Fibroblast of skin of scalp (primary cell): ENCODE results near the gene FNDC5.
A peak's percentile ranks its signal among the peaks of the same experiment; 100 is the strongest.

Experiments used
- DNase-seq: peaks from one replicate; pipeline ENCODE4 v3.0.0-alpha.2; 2013

FNDC5 gene

DNA sequence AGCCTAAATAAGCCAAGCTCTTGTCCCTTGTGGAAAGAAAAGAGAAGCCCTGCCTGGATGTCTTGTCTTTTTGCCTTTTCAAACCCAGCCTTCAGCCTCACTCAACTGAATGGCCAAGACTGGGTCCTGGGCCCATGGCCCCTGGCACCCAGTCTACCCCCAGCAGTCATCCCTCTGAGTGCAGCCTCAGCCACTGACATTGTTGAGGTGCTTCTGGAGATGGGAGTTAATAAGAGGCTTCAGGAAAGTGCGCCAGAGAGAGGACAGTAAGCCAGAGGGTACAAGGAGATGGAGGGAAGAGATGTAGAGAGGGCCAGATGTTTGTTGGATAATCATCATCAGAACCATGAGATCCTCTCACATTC is 6.8 kb downstream of the FNDC5 start:
- no peak for DNase-seq

DNA sequence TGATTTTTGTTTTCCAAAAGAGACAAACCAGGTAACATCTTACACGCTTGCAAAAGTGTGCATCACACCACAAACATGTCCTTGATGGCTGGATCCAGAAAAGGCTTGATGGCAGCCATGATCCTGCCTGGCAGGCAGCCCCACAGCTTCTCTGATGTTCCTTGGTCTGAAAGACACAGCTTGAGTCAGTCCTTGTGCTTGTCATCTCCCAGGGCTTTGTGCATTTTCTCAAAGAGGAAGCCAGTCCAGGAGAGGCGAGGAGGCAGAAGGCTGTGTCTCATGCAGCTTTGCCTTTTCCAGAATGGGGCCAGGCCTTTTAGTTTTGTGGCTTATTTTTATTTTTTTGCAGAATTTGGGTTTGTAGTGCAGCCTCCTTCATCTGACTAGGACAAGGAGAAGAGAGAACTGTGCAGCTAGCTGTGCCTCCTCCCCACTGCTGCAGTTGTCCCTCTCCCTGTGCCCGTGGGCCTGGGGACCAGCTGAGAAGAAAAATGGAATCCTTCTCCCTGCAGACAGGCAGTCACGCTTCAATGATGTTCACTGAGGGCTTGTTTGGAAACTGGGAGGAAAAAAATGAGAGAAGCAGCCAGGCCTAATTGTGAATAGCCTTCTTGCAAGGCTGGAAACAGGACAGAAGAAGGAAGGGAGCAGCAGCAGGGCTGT is 7.4 kb downstream of the FNDC5 start:
- no peak for DNase-seq

DNA sequence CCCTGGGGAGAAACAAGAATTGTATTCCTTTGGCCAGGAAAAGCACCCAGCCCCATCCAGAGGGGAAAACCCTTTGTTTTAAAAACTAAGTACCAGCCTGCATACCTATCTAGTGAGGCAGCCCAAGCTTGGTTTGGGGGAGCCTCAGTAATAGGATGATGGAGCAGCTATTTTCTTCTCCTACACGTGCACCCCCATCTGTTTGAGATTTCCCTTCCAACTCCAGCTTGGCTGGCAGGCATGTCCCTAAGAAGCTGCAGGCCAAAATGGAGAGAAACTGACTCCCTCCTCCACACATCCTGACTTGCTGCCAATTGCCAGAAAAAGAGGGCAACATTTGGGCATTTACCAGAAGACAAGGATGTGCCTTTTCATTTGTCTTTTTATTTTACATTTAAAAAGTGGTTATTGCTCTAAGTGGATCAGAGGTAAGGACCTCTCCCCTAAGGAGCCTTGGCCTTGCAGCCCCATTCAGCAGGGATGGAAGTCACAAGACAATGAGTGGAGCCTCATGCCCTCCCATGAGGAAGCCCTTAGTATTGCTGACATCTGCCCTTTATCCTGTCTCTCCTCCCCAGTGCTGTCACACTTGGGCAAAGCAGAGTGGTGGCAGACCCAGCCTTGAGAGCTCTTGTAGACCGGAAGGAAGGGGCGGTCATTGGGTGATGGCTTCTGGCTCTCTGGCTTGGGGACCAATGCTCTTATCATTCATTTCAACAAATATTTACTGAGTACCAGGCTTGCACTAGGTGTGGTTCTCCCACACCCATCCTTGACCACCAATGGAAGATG is 8.6 kb downstream of the FNDC5 start:
- DNase-seq, result no peak

DNA sequence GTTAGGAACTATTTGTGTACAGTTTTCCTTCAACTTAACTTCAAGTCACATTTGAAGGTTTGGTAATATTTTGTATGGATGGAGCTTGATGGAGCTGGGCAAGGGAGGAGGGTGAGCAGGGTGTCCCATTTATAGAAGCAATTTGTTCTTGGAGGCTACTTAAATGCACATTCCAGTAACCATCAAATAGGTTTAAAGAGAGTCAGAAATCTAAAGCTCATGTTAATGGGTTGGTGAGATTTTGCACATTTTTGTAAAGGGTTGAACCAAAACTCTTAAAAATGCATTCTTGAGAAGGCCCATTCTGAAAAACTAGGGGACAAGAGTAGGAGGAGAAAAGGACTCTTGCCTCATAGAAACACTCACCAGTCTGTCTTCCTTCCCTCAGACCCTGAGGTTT is 10.1 kb downstream of the FNDC5 start:
- no peak for DNase-seq

DNA sequence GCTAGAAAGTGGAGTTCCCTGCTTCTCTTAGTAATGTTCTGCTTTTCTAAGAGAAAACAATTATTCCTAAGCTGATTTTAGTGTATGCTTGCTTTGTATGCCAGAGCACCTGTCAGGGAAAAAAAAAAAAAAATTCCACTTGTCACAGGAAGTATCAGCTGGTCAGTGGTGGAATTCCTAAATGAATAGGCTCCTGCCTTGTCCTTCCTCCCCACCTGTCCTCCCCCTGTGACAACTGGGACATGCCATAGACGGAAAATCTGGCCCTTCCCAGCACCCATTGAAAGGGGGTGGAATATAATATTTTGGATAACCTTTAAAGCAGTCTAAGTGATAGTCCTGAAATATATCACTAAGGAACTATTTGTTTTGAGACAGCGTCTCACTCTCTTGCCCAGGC is 10.8 kb downstream of the FNDC5 start:
- DNase-seq, result no peak

DNA sequence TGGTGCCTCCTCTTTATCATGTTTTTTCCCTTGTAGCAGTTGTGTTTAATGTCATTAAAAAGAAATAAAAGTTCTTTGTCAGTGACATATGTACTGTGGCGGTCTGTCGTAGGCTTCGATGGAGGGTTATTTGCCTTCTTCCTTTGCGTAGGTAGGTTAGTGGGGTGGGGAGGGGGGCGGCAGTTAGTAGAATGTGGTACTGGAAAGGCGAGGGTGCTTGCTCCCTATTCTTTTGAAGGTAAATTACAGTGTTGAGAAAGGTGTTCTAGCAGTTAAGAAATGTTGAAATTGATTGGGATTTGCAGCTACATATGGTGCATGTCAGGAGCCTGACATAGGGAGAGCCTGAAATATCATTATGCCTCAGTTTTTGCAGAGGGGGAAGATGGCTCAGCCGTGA is 11.9 kb downstream of the FNDC5 start:
- no peak for DNase-seq

DNA sequence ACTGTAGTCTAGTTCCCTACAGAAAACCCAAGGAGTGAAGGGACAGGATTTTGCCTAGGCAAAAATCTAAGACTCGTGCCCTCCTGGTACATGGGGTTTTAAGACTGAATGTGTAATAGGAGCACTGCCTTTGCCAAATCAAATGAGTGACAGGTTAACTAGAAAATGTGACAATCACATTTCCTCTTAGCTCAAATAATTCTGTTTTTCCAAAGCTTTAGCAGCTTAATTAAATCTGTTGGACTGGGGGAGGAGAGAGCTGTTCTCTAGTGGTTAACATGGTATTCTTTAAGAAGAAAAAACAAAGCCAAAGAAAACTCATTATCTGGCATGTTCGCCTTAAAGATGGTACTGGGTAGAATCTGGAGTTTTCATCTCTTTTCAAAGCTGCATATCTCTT is 12.6 kb downstream of the FNDC5 start:
- no peak for DNase-seq

DNA sequence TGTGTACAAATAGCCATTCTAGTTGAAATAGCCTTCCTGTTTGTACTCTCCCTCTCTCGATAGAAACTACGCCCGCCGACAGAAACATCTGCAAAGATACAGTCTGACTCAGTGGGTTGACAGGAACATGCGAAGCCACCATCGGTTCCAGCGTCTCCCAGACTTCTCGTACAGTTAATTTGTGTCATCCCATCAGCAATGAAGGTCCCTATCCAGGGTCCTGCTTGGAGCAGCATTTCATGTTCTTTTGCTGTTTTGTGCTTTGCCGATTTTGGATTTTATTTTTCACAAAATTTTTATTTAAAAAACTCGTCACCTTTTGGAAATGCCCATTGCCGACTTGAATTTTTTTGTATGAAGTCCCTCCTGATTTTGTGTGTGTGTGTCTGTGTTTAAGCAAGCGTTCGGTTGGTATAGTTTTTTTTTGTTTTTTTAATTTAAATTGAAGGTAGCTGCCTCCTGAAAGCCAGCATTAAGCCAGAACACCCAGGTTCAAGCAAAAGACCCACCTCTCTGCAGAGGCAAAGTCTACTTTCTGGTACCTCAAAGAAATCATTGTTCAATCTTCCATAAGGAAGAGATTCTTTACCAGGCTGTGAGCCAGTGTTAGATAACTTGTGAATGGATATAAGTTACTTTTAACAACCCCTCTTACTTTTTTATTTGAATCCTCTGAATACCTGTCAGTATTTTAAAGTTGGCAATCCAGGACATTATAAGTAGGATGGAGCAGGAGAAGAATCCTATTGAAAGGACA is 14.7 kb downstream of the FNDC5 start:
- no peak for DNase-seq

DNA sequence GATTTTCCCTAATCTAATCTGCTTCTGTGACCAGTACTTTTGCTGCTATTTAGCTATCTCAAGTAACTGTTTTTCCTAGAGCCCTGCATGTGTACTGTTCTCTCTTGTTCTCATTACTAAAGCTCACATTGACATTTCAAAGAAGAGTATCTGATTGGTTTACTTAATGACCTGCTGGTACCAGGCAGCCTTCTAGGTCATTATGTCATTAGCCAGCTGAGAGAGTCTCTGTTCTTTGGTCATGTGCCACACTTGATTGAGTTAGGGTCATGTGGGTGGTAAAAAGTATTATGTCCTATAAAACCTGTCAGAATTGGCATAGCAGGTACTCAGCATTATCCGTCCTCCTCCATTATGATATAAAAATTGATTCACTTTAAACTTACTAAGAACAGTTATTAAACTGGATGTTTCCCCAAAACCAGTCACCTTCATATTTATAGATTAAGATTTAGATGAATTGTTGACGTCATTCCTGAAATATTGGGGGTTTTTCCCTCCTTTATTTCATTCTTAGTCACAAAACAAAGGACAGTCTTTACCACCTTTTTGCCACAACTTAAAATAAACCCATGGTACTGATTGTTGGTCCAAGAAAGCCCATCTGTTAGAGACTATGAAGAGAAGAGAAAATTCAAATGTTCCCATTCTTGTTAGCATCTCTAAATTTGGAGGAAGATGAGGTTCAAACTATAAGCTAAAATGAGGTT is 22.2 kb downstream of the FNDC5 start:
- DNase-seq, result no peak

DNA sequence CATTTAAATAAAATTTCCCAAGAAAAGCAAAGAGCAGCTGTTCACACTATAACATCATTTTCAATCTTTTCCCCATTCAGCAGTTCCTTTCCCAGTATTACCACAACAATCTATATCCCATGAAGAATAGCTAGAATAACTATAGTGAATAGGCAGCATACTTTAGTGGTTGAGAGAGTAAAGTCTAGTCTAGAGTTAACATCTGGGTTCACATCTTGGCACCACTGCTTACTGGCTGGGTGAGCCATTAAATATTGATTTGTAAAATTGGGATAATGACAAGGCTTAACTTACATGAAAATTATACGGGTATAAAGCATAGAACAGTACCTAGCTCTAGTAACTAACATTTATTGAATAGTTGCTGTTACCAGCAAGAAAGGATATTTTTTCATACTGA is 38.8 kb downstream of the FNDC5 start:
- DNase-seq, result no peak

DNA sequence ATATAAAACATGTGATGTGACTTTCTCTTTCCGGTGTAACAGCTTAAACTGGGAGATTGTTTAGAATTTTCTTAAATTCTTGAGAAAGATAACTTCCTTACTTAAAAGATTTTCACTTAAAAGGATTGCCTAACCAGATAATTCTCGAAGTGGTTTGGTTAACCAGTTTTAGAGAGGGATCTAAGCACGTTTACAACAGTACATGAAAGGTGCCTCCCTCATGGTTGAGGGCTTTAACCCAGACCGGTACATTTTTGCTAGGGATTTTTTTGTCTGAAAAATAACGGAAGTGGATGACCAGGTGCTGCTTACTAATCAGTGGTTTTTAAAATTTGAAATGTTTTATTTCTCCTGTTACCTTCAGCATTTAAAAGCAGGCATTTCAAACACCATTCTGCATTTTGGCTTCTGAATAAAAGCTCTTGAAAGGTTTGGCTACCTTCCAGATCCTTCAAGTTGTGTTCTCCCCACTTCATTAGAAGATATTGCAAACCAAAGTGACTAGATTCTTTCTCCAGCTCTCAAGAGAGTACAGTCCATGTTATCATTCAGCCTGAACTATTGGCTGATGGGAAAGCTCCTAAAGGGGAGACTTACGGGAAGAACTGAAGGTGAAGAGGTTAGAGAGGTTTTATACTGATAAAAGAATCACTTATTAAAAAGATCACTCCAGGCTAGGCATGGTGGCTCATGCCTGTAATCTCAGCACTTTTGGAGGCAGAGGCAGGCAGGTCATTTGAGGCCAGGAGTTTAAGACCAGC is 40.4 kb downstream of the FNDC5 start:
- no peak for DNase-seq

DNA sequence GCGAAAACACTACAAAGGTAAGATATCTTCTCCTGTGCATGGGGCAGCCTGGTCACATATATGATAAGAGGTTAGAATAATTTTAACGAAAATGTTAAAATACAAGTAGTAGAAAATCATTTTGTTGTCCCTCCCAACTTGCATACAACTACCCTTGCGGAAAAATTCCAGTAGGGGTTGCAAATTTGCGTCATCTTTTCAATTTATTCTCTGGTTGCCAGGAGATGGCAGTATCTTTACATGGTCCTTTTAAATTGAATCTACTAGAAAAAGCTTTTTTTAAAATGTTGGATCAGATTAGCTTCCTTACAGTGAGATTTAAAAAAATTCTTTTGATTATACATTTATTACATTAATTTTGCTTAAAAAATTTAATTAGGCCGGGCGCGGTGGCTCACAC is 42.4 kb downstream of the FNDC5 start:
- peak; percentile 41 for DNase-seq

DNA sequence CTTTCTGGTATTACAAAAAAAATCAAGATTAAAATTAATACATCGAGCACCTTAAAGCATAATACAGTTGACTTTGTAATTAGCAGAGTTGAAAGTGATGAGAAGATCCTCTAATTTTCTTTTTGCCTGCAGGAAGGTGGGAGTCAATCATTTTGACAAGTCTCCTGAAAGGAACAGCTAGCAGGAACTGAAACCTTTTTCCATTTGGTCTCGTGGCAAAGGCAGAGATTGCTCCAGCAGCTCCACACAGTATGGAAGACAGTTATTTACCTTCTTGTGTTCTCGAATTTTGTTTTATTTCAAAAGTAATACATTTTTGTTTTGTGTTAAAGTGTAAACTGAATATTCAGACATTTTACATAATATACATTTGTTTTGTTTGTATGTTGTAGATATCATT is 45.5 kb downstream of the FNDC5 start:
- no peak for DNase-seq

DNA sequence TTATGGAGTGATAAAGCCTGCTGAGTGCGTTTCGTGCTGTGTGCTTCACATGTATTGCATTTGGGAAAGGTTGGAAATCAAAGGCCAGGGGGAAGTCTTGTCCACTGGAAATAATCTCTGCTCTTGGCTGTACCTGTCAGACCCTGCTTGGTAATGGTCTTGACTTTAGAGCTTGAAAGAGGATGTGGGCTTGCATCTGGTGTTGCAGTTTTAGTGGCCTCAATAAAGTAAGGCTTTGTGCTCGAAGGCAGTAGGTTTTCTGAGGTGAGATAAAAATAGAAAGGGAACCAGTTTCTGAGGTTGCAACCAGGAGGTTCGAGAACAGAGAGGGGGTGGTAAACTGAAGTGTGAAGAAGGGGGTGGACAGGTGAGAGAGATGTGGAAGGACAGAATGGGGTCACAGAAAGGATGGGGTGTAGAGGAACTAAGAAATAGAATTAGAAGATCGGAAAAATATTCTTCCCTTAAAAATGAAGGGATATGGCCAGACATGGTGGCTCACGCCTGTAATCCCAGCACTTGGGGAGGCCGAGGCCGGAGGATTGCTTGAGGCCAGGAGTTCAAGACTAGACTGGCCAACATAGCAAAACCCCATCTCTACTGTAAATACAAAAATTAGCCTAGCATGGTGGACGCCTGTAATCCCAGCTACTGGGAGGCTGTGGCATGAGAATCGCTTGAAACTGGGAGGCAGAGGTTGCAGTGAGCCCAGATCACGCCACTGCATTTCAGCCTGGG is 51.7 kb downstream of the FNDC5 start:
- DNase-seq, result no peak

DNA sequence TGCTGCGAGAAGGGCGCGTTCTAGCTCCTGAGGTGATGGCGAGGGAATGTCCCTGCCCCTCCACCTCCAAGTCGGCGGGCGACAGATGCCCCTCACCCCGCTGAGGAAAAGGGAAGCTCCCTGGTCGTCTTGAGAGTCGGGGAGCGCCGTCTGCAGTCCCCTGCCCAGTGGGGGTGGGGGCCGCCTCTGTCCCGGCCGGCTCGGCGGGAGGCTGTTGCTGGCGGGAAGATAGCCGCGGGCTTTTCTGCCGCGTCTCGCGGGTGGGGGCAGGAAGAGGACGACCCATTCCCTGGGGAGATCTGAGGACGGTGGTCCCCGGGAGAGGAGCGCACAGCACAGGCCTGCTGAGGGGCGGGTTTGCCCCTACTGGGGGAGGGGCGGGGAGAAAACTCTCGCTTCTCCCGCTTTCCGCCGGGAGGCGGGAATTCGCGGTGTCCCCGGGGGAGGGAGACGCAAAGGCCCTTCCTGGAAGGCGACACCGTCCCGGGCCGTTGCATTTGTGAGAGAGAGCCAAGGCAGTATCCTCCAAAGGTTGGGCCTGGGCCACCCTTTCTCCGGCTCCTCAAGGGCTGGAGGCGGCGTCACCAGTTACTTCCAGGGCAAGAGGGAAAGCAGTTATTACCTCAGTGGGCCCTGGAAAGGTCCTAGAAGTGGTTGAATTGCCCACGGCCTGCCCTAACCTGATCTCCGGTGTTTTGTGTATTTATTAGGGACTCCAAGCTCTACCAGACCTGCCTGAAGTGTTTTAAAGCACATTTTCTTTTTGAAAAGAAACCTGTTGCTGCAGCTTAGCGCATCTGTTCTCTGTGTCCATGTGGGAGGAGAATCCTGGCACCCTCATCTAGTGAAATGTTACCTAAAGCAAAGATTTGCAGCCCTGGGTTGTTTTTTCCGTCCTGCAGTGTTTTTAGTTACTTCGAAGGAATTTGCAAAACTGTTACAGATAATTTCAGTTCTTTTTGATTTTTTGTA is 52.6 kb downstream of the FNDC5 start:
- peak; percentile 75 for DNase-seq

DNA sequence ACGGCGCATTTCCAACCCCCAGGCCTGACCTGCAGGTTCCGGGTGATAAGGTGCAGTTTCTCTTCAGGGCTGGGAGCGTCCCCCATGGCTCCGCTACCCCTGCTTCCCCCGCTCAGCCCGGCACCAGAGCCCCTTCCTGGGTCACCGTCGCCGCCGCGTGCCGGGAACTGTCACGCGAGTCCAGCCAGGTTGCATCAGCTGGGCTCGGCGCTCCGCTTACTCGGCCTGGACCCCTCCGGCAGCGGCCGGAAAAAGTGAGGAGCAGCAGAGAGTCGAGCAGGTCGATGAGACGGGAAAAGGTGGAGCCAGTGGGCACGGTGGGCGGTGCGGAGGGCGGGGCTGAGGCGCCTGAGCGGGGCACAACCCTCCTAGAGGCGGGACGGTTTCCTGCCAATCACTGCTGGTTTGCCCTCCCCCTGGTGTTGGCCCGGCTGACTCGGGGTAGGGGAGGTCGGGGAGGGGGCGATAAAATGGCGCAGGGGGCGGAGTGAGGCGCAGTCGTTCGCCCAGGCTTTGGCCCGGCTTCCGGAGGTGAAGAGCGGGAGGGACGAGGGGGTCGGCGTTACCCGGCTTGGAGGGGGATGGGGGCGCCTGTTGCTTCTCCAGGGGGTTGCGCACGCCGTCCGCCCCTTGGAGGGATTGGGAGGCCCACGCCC is 53.4 kb downstream of the FNDC5 start, which contains the start of the genes S100PBP and YARS1:
Gene S100PBP (plus strand): TSS at position 495 of the 656 bp plus-strand sequence. CDS start 8,447 bp downstream, outside the sequence.
Gene YARS1 (minus strand): TSS at position 200 of the 656 bp plus-strand sequence. CDS start 114 bp downstream, at position 86.
- peak; percentile 99 for DNase-seq

DNA sequence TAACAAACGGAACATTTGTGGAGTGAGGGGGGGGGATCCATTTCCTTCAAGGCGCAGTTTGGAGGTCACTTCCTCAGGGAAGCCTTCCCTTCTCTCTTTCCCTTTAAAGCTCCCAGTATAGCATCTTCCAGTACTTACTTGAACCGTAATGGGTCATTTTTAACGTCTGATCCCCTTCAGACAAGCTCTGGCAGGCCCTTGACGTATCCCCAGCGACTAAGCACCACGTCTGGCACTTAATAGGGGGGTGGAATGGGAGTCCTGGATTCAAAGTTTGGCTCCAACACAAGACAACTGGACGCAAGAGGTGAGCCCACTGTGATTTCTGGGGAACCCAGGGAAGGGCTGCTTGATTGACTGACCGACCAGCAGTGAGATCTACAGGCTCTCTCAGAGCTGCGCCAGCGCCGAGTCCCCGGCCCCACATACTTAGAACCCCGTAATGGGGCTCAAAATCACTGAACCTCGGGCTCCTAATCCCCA is 54.0 kb downstream of the FNDC5 start:
- peak; percentile 31 for DNase-seq

DNA sequence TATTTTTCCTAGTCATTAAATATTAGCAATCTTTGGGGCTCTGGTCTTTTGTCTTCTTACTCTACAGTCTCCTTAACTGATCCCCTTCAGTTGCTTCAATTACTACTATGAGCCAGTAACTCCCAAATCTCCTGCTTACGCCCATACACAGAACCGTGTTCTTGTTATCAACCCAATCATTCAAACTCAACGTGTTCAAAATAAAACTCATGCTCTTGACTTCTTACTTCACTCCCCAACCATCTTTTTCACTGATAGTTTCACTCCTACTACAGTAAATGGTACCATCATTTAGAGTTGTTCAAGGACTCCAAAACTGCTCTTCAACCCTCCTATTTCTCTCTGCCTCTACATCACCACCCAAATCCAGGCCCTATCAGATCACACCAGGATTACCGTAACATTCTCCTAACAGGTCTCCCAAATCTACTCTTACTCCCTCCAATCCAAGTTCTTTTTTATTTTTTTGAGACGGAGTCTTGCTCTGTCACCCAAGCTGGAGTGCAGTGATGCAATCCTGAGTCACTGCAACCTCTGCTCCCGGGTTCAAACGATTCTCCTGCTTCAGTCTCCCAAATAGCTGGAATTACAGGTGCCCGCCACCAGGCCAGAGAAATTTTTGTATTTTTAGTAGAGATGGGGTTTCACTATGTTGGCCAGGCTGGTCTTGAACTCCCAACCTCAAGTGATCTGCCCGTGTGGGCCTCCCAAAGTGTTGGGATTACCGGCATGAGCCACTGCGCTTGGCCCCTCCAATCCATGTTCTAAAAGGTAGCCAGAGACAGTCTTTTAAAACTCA is 56.6 kb downstream of the FNDC5 start:
- DNase-seq, result peak; percentile 19
